ENCODE data around the gene HCRTR1. TPM values are rescaled to one million over a fixed set of nuclear protein-coding genes. Genes with fewer than 3 reads are reported as not detected.

HCRTR1 gene
- total RNA-seq, 1 experiment from 2014 or later: not detected

DNA sequence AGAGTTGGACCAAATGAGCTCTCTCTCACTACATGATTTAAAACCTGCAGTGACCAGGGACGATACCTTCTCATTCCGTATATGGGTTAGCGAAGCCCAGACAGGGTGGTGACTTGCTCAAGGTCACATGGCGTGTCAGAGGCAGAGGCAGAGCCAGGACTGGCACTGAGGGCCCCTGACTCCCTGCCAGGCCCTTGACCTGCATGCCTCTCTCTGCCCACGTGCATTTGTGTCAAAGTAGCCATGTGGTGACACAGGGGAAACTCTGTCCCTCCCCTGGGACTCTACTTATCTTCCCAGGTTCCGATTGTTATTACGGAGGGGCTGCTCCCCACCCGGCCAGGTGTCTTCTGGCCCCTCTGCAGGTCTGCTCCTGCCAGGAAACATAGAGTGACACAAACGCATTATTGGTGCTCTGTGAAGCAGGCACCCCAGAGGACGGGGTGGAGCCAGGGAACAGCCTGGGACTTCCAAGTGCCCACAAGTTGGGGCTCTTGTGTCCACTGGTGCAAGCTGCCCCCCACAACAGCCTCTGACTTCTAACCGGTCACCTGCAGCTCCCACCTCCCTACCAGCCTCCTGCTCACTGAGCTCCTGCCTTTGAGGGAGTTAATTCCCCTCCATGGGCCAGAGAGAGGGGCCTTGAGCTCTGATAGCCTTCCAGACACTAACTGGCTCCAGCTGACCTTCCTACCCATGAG, 48.4 kb upstream of the HCRTR1 start:
- no peak overlapping the region for H3K4me2 ChIP-seq (ENCODE audit: low read length)
- H2AFZ ChIP-seq (ENCODE audit: low read length): no peak overlapping the region
- ChIA-PET POLR2A (ENCODE audit: unreplicated experiment) (no interaction called here), CTCF (no interaction called here)
- H3K79me2 ChIP-seq (ENCODE audit: low read length): 0 out of 2 replicates have a peak, but pooled peaks cover 6% of the 10 kb centered on the region
- intact Hi-C loops (cut with micrococcal nuclease): no loop called here
- no peaks in the 10 kb centered on the region for H3K36me3 ChIP-seq (ENCODE audit: low read depth, low read length)
- no peak overlapping the region for H3K9ac ChIP-seq (ENCODE audit: low read length)
- peaks cover 37% of the 10 kb centered on the region for H3K4me1 ChIP-seq (ENCODE audit: insufficient read depth, low read length)
- H3K9me2 ChIP-seq (replicated peaks; ENCODE audit: low read length): no peaks in the 10 kb centered on the region
- H3K27ac ChIP-seq (ENCODE audit: low read length): no peak overlapping the region
- H3K4me3 ChIP-seq (ENCODE audit: low read length): no peak overlapping the region
- TF ChIP-seq EZH2phosphoT487 (IDR thresholded peaks at IDR 0.05; ENCODE audit: borderline replicate concordance, low read length) (no peak), EZH2 (IDR thresholded peaks at IDR 0.05; ENCODE audit: low read length, unreplicated experiment) (no peak)
- TF ChIP-seq, protein P1, sequence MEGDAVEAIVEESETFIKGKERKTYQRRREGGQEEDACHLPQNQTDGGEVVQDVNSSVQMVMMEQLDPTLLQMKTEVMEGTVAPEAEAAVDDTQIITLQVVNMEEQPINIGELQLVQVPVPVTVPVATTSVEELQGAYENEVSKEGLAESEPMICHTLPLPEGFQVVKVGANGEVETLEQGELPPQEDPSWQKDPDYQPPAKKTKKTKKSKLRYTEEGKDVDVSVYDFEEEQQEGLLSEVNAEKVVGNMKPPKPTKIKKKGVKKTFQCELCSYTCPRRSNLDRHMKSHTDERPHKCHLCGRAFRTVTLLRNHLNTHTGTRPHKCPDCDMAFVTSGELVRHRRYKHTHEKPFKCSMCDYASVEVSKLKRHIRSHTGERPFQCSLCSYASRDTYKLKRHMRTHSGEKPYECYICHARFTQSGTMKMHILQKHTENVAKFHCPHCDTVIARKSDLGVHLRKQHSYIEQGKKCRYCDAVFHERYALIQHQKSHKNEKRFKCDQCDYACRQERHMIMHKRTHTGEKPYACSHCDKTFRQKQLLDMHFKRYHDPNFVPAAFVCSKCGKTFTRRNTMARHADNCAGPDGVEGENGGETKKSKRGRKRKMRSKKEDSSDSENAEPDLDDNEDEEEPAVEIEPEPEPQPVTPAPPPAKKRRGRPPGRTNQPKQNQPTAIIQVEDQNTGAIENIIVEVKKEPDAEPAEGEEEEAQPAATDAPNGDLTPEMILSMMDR (conservative IDR thresholded peaks at IDR 0.05; ENCODE audit: low read depth, low read length): no peak
- no peaks in the 10 kb centered on the region for H3F3A ChIP-seq (ENCODE audit: low read length, unreplicated experiment)
- H4K20me1 ChIP-seq (ENCODE audit: low read length): no peaks in the 10 kb centered on the region
- H3K9me3 ChIP-seq (ENCODE audit: low read length): no peaks in the 10 kb centered on the region
- ATAC-seq: no peak
- H3K27me3 ChIP-seq (ENCODE audit: low read length): no peaks in the 10 kb centered on the region
- DNase-seq: no peak
- BruUV-seq (replicated peaks): no TSS peak

DNA sequence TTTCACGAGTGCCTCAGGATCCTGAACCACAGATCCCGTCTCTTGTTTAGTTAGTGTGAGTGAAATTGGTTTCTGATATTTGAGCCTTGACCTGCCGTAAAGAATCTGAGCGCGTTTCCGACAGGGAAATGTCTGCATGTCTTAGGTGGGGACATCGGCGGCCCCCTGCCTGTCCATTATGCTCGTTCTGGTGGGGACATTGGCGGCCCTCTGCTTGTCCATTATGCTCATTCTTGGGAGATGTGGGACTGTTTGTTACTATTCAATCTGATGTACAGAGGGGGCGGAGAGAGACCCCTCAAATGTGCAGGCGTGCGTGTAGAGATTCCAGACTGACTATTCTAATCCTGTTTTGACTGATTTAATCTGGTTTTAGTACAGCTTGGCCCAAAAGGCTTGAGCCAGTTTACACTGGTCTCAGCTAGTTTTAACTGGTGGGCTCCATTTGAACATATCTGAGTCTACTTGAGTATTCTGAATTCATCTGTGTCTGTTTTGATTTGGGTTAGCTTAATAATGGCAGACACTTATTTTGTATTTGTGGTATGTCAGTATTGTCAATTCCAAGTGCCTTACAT, 47.8 kb upstream of the HCRTR1 start:
- Histone ChIP-seq H3K27me3 (ENCODE audit: low read length) (no peaks in the 10 kb centered on the region), H3K27ac (ENCODE audit: low read length) (no peak overlapping the region), H4K20me1 (ENCODE audit: low read length) (no peaks in the 10 kb centered on the region), H3K4me2 (ENCODE audit: low read length) (no peak overlapping the region), H3K9ac (ENCODE audit: low read length) (no peak overlapping the region), H3K9me2 (replicated peaks; ENCODE audit: low read length) (no peaks in the 10 kb centered on the region), H2AFZ (ENCODE audit: low read length) (no peak overlapping the region), H3K9me3 (ENCODE audit: low read length) (no peaks in the 10 kb centered on the region), H3K4me1 (ENCODE audit: insufficient read depth, low read length) (peaks cover 37% of the 10 kb centered on the region), H3K36me3 (ENCODE audit: low read depth, low read length) (no peaks in the 10 kb centered on the region), H3K4me3 (ENCODE audit: low read length) (no peak overlapping the region), H3K79me2 (ENCODE audit: low read length) (0 out of 2 replicates have a peak, but pooled peaks cover 6% of the 10 kb centered on the region), H3F3A (ENCODE audit: low read length, unreplicated experiment) (no peaks in the 10 kb centered on the region)
- CTCF ChIA-PET: no interaction called here
- POLR2A ChIA-PET (ENCODE audit: unreplicated experiment): no interaction called here
- TF ChIP-seq EZH2phosphoT487 (IDR thresholded peaks at IDR 0.05; ENCODE audit: borderline replicate concordance, low read length) (no peak), EZH2 (IDR thresholded peaks at IDR 0.05; ENCODE audit: low read length, unreplicated experiment) (no peak)
- TF ChIP-seq, protein P1 (conservative IDR thresholded peaks at IDR 0.05; ENCODE audit: low read depth, low read length): no peak
- no peak for ATAC-seq
- intact Hi-C loops (cut with micrococcal nuclease): no loop called here
- BruUV-seq (replicated peaks): no TSS peak
- no peak for DNase-seq

DNA sequence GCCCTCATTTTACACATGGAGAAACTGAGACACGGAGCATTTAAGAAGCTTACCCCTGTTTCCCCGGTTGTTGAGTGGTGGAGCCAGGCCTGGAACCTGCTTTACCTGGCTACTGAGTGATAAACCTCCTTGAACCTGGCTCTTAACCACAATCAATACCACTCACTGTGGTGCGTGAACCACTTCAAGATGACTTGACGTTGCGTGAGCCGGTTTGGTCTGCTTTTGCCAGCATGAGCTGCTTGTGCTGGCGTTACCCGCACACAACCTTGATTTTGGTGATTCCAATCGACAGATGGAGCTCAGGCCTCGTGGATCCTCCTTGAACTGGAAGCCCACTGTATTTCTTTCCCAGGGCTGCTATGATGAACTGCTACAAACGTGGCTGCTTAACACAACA, 47.3 kb upstream of the HCRTR1 start:
- peaks cover 40% of the 10 kb centered on the region for H3K4me1 ChIP-seq (ENCODE audit: insufficient read depth, low read length)
- no peak for ATAC-seq
- intact Hi-C loops (cut with micrococcal nuclease): no loop called here

More for the DNA sequence above, 47.3 kb upstream of the HCRTR1 start:
- H3K9me3 ChIP-seq (ENCODE audit: low read length): no peaks in the 10 kb centered on the region
- no peaks in the 10 kb centered on the region for H3K27me3 ChIP-seq (ENCODE audit: low read length)
- TF ChIP-seq EZH2 (IDR thresholded peaks at IDR 0.05; ENCODE audit: low read length, unreplicated experiment) (no peak), EZH2phosphoT487 (IDR thresholded peaks at IDR 0.05; ENCODE audit: borderline replicate concordance, low read length) (no peak)
- TF ChIP-seq, protein P1 (conservative IDR thresholded peaks at IDR 0.05; ENCODE audit: low read depth, low read length): no peak
- H3K9ac ChIP-seq (ENCODE audit: low read length): no peak overlapping the region
- BruUV-seq (replicated peaks): no TSS peak
- H3K9me2 ChIP-seq (replicated peaks; ENCODE audit: low read length): no peaks in the 10 kb centered on the region
- 0 out of 2 replicates have a peak, but pooled peaks cover 6% of the 10 kb centered on the region for H3K79me2 ChIP-seq (ENCODE audit: low read length)
- no peak overlapping the region for H2AFZ ChIP-seq (ENCODE audit: low read length)
- H3K4me3 ChIP-seq (ENCODE audit: low read length): no peak overlapping the region
- no peaks in the 10 kb centered on the region for H3K36me3 ChIP-seq (ENCODE audit: low read depth, low read length)
- no peak overlapping the region for H3K27ac ChIP-seq (ENCODE audit: low read length)
- H3F3A ChIP-seq (ENCODE audit: low read length, unreplicated experiment): no peaks in the 10 kb centered on the region
- ChIA-PET CTCF (no interaction called here), POLR2A (ENCODE audit: unreplicated experiment) (no interaction called here)
- H4K20me1 ChIP-seq (ENCODE audit: low read length): no peaks in the 10 kb centered on the region
- no peak for DNase-seq
- H3K4me2 ChIP-seq (ENCODE audit: low read length): no peak overlapping the region
